ENCODE results near the gene NAP1L4. TPM values are rescaled to one million over a fixed set of nuclear protein-coding genes. Genes with fewer than 3 reads are reported as not detected.

The NAP1L4 gene
- total and polyA plus RNA-seq, 2 of the 8 experiments (the other 6 are each of a cell fraction or from before 2014, with no cell fraction given), result 75.8 to 194 TPM

DNA sequence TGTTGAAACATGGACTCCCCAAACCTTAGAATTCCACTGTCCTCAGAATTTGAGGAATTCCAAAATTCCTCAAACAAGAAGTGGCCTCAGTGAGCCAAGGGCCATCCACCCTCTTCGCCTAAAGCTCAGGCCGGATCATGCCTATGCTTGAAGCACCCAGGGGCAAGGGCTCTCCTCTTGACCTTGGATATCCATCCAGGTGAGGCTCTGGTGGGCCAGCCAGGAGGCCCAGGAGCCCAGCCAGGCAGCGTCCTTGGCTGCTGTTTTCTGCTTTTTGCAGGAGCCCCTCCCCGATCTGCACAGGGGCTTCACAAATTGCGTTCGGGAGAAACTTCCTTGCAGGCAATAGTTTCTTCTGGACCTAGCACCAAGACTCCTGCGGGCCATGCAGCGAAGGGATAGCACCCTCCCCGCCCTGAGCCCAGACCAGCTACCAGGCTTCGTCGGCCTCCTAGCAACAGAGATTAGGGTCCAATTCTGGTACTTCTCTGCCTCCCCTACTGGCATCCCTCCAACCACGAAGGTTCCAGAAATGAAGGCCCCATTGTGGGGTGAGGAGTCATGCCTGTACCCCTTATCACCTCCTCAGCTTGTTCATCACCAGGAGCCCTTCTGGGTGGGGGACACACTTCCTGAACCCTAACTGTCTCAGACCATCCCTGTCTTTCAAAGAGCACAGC, 64.9 kb downstream of the NAP1L4 start:
- Histone ChIP-seq H3K18ac (ENCODE audit: extremely low read depth, low read length) (no peak overlapping the region), H3K9ac (replicated peaks in 1 of 4; ENCODE audit: extremely low read depth in 1 of 4, low read depth in 3 of 4, low read length in 3 of 4) (no peak overlapping the region), H2BK20ac (ENCODE audit: low read length) (no peak overlapping the region), H3K27me3 (replicated peaks in 1 of 4; ENCODE audit: control insufficient read depth in 3 of 4, extremely low read depth in 1 of 4, insufficient read depth in 3 of 4, low read length in 3 of 4) (peaks cover 25 to 42% (median 37%) of the 10 kb centered on the region in 4 experiments), H3K36me3 (ENCODE audit: control insufficient read depth in 2 of 4, insufficient read depth in 4 of 4, low read length in 3 of 4) (no peaks in the 10 kb centered on the region), H4K8ac (ENCODE audit: extremely low read depth, insufficient read depth, low read length) (no peak overlapping the region; the same call in 1 of the 2 replicates), H4K20me1 (replicated peaks in 1 of 2; ENCODE audit: control insufficient read depth in 1 of 2, insufficient read depth in 2 of 2, low read length in 2 of 2) (peaks cover 4 to 9% of the 10 kb centered on the region in 2 experiments), H3K4ac (replicated peaks; ENCODE audit: insufficient read length, low read depth, low read length) (no peak overlapping the region), H2BK5ac (ENCODE audit: low read depth, low read length) (no peak overlapping the region), H3K14ac (ENCODE audit: insufficient read length) (no peak overlapping the region), H3K4me3 (ENCODE audit: extremely low read depth in 1 of 4, insufficient read depth in 2 of 4, low read depth in 3 of 4, low read length in 4 of 4) (no peak overlapping the region), H4K91ac (replicated peaks; ENCODE audit: insufficient read length, low read length) (no peak overlapping the region), H3K23ac (ENCODE audit: insufficient read length) (no peak overlapping the region), H2AK5ac (ENCODE audit: low read depth, low read length) (no peak overlapping the region), H3K9me3 (ENCODE audit: insufficient read depth in 2 of 2, low read depth in 1 of 2, low read length in 1 of 2) (no peaks in the 10 kb centered on the region), H2BK12ac (ENCODE audit: low read depth, low read length) (no peak overlapping the region; the same call in 1 of the 2 replicates), H3K23me2 (ENCODE audit: low read depth, low read length) (peaks cover 8% of the 10 kb centered on the region; the same call in 1 of the 2 replicates), H2BK120ac (replicated peaks; ENCODE audit: low read depth, low read length) (no peak overlapping the region), H3K4me2 (ENCODE audit: insufficient read depth in 1 of 2, low read depth in 2 of 2, low read length in 2 of 2) (no peak overlapping the region; a peak in 1 of 4 replicates), H3K79me1 (ENCODE audit: low read depth, low read length) (no peaks in the 10 kb centered on the region), H3K79me2 (ENCODE audit: control insufficient read depth in 1 of 2, insufficient read depth in 2 of 2, low read length in 2 of 2) (no peaks in the 10 kb centered on the region), H3K4me1 (replicated peaks in 1 of 4; ENCODE audit: control insufficient read depth in 3 of 4, insufficient read depth in 4 of 4, low read length in 3 of 4) (peaks cover 0 to 8% (median 5%) of the 10 kb centered on the region in 4 experiments; a peak in 6 of 7 replicates), H4K5ac (ENCODE audit: insufficient read length, low read depth, low read length) (no peak overlapping the region), H3K27ac (ENCODE audit: low read depth, low read length) (no peak overlapping the region), H2BK15ac (ENCODE audit: low read length) (no peak overlapping the region), H3K56ac (replicated peaks; ENCODE audit: insufficient read length, low read depth, low read length) (no peak overlapping the region), H2AFZ (ENCODE audit: low read length) (no peak overlapping the region)
- 91% methylated on average over 12 of the region's 12 CpGs; no CpG with 5 or more reads in 1 of the 2 experiments for WGBS, 2 experiments (ENCODE audit: extremely low coverage in 1 of 2, insufficient coverage in 1 of 2, insufficient read length in 1 of 2, insufficient replicate concordance in 2 of 2, low coverage in 1 of 2, low lambda C conversion rate in 2 of 2, missing lambda C conversion rate in 1 of 2)
- DNase-seq (ENCODE audit: low read depth in 1 of 2, low spot score in 2 of 2), result no peak
- no peak for FAIRE-seq
- CTCF ChIA-PET (ENCODE audit: partially characterized antibody), result interaction anchor here (0.6 to 9.4 kb wide), 7 partner anchors 11 to 648 kb away, joined by 3 to 129 read pairs (median 4); partner anchors contain the start of gene CDKN1C
- POLR2A ChIA-PET (ENCODE audit: partially characterized antibody), result interaction anchor here (1.3 kb wide), 1 partner anchor 11 kb away, joined by 5 read pairs; no protein-coding TSS in a partner anchor
- TF ChIP-seq EP300 (IDR thresholded peaks at IDR 0.05; ENCODE audit: borderline replicate concordance in 1 of 2, low read depth in 2 of 2, low read length in 2 of 2) (no peak), TAF7 (optimal IDR thresholded peaks at IDR 0.05; ENCODE audit: borderline replicate concordance, low read depth, low read length) (no peak), CBX5 (IDR thresholded peaks at IDR 0.05; ENCODE audit: low read depth, low read length) (no peak), ASH2L (IDR thresholded peaks at IDR 0.05; ENCODE audit: low read length) (no peak), TCF12 (IDR thresholded peaks at IDR 0.05; ENCODE audit: low read depth, low read length) (no peak)

Data from H1 (cell line).